Muscle of arm (tissue), 12 donors: ENCODE data around the gene KCNQ1. TPM values are rescaled to one million over a fixed set of nuclear protein-coding genes. Genes with fewer than 3 reads are reported as not detected.

Experiments used
- DNase-seq: peaks from one replicate; pipeline ENCODE4 v3.0.0-alpha.2; 2013
- polyA plus RNA-seq, 12 donors: library from polyadenylated mRNA; unstranded; fragments of 120-200 nt; gene quantifications; one replicate each; pipeline ENCODE4 v1.2.1, GENCODE V29; 2013; ENCODE audit not compliant: insufficient read length in 12 of 12

The KCNQ1 gene
- polyA plus RNA-seq, 12 donors = 1.3 to 2.5 (median 2.0) TPM; not detected in 2

- no peak for DNase-seq
Measured at GRCh38 chr11:2508793-2509192, 64.0 kb downstream of the KCNQ1 start.

GRCh38 chr11:2509481-2510001 is 64.7 kb downstream of the KCNQ1 start:
- DNase-seq = no peak

GRCh38 chr11:2510626-2511402 is 66.0 kb downstream of the KCNQ1 start:
- DNase-seq = no peak

- no peak for DNase-seq
Measured at GRCh38 chr11:2511421-2512369, 66.9 kb downstream of the KCNQ1 start.

- DNase-seq = no peak
Measured at GRCh38 chr11:2512431-2513407, 67.9 kb downstream of the KCNQ1 start.

- no peak for DNase-seq
Measured at GRCh38 chr11:2513441-2513840, 68.6 kb downstream of the KCNQ1 start.

GRCh38 chr11:2515401-2516275 is 70.8 kb downstream of the KCNQ1 start:
- DNase-seq = no peak

- DNase-seq = no peak
Measured at GRCh38 chr11:2516276-2517015, 71.6 kb downstream of the KCNQ1 start.

GRCh38 chr11:2517016-2517385 is 72.2 kb downstream of the KCNQ1 start:
- DNase-seq = no peak

GRCh38 chr11:2517386-2518064 is 72.7 kb downstream of the KCNQ1 start:
- DNase-seq = no peak

- DNase-seq = no peak
Measured at GRCh38 chr11:2518111-2518982, 73.5 kb downstream of the KCNQ1 start.

GRCh38 chr11:2518983-2519340 is 74.2 kb downstream of the KCNQ1 start:
- DNase-seq = no peak

GRCh38 chr11:2519517-2519861 is 74.7 kb downstream of the KCNQ1 start:
- no peak for DNase-seq

GRCh38 chr11:2519862-2520735 is 75.3 kb downstream of the KCNQ1 start:
- DNase-seq = no peak

- no peak for DNase-seq
Measured at GRCh38 chr11:2520736-2521035, 75.9 kb downstream of the KCNQ1 start.

- DNase-seq = no peak
Measured at GRCh38 chr11:2521081-2521732, 76.4 kb downstream of the KCNQ1 start.
